ENCODE results near the gene BOC.

BOC gene, protein sequence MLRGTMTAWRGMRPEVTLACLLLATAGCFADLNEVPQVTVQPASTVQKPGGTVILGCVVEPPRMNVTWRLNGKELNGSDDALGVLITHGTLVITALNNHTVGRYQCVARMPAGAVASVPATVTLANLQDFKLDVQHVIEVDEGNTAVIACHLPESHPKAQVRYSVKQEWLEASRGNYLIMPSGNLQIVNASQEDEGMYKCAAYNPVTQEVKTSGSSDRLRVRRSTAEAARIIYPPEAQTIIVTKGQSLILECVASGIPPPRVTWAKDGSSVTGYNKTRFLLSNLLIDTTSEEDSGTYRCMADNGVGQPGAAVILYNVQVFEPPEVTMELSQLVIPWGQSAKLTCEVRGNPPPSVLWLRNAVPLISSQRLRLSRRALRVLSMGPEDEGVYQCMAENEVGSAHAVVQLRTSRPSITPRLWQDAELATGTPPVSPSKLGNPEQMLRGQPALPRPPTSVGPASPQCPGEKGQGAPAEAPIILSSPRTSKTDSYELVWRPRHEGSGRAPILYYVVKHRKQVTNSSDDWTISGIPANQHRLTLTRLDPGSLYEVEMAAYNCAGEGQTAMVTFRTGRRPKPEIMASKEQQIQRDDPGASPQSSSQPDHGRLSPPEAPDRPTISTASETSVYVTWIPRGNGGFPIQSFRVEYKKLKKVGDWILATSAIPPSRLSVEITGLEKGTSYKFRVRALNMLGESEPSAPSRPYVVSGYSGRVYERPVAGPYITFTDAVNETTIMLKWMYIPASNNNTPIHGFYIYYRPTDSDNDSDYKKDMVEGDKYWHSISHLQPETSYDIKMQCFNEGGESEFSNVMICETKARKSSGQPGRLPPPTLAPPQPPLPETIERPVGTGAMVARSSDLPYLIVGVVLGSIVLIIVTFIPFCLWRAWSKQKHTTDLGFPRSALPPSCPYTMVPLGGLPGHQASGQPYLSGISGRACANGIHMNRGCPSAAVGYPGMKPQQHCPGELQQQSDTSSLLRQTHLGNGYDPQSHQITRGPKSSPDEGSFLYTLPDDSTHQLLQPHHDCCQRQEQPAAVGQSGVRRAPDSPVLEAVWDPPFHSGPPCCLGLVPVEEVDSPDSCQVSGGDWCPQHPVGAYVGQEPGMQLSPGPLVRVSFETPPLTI

DNA sequence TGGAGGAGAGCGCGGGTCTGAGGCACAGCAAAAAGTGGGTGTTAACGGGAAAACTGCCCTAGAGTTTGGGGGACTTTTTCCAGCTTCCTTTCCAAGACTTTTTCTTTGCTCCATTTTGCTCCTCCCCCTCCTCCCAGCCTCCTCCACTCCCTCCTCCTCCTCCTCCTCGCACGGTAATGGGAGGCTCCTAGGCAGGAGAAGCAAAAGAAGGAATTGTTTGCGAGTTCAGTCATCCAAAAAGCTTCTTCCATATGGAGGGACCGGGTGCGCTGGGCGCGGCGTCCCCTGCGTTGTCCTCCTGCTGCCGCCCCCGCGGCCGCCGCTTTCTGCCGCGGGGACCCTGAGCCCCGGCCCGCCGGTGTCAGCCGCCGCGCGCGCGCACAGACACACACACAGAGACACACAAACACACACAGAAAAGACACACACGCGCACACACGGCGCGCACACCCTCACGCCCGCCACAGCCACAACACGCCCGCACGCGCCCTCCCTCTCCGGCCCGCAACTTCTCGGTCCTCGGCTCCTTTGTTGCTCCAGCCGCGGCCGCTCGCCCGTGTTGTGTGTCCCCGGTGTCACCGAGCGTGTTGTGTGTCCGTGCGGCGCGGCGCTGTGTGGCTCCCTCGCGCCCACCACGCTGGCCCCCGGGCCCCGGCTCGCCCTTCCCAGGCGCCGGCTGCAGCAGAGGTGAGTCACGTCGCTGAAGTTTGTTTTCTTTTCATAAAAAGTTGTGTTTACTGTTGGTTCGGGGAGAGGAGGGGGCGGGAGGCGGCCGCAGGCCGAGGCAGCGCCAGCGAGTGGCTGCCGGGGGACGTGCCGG is at the start of gene BOC:
Gene BOC, plus strand, starts transcription at position 228 of the 820 bp plus-strand sequence. CDS start 38,246 bp downstream, outside the sequence.
- TF ChIP-seq, protein P1, sequence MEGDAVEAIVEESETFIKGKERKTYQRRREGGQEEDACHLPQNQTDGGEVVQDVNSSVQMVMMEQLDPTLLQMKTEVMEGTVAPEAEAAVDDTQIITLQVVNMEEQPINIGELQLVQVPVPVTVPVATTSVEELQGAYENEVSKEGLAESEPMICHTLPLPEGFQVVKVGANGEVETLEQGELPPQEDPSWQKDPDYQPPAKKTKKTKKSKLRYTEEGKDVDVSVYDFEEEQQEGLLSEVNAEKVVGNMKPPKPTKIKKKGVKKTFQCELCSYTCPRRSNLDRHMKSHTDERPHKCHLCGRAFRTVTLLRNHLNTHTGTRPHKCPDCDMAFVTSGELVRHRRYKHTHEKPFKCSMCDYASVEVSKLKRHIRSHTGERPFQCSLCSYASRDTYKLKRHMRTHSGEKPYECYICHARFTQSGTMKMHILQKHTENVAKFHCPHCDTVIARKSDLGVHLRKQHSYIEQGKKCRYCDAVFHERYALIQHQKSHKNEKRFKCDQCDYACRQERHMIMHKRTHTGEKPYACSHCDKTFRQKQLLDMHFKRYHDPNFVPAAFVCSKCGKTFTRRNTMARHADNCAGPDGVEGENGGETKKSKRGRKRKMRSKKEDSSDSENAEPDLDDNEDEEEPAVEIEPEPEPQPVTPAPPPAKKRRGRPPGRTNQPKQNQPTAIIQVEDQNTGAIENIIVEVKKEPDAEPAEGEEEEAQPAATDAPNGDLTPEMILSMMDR (conservative IDR thresholded peaks at IDR 0.05; ENCODE audit: control insufficient read depth, insufficient read depth, low read depth, low read length), result no peak
- peak; percentile 77 for DNase-seq (ENCODE audit: low read depth)
- H3K4me3 ChIP-seq (ENCODE audit: control insufficient read depth, low read depth, low read length), result peak within 1 kb of the TSS; percentile 73

DNA sequence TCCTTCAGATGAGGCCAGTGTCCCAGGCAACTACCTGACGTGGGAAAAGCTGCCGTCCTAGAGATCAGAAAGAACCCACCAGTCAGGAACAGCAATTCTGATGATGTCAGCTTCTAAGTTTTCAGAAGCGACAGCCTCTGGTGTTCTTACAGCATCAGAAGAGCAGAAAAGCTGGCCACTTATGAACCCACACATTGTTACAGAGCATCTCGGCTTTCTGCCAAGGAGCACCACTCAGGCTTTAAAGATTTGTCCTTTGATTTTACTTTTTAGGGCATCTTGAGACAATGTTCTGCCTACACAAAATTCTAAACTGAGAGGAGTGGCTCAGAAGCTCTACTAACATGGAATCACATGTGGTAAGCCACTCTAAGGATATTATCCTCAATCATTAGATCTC is 49.7 kb upstream of the BOC start:
- peak; percentile 10 for DNase-seq (ENCODE audit: low read depth)
- H3K4me3 ChIP-seq (ENCODE audit: control insufficient read depth, low read depth, low read length), result no peak overlapping the region
- TF ChIP-seq, protein P1 (conservative IDR thresholded peaks at IDR 0.05; ENCODE audit: control insufficient read depth, insufficient read depth, low read depth, low read length), result no peak

DNA sequence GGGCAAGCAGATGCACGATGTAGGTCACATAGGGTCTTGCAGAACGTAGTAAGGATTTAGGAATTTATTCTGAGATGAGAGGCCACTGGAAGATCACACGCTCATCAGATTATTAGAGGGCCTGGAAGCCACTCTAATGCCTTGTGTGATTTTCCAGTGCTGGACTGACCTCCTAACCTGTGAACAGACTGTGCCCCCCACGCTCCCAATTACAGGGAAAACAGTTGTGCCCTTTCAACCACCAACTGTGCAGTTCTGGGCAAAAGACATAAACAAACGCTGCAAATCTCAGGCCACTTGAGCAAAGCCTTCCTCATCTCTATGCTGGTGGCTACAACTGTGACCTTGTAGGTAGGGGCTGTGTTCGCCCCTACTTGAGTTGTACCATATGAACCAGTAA is 48.2 kb upstream of the BOC start:
- no peak for DNase-seq (ENCODE audit: low read depth)
- TF ChIP-seq, protein P1 (conservative IDR thresholded peaks at IDR 0.05; ENCODE audit: control insufficient read depth, insufficient read depth, low read depth, low read length), result no peak
- no peak overlapping the region for H3K4me3 ChIP-seq (ENCODE audit: control insufficient read depth, low read depth, low read length)

DNA sequence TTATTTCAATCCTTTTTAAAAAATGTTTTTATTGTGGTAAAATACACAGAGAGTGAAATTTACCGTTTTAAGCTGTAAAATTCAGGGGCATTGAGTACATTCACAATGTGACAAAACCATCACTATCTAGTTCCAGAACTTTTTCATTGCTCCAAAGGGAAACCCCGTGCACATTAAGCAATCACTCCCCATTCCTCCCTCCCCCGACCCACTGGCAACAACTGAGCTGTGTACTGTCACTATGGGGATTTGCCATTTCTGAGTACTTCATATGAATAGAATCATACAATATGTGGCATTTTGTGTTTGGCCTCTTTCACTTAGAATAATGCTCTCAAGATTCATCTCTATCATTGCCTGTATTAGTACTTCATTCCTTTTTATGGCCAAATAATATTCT is 45.5 kb upstream of the BOC start:
- no peak for DNase-seq (ENCODE audit: low read depth)
- TF ChIP-seq, protein P1 (conservative IDR thresholded peaks at IDR 0.05; ENCODE audit: control insufficient read depth, insufficient read depth, low read depth, low read length), result no peak
- no peak overlapping the region for H3K4me3 ChIP-seq (ENCODE audit: control insufficient read depth, low read depth, low read length)

DNA sequence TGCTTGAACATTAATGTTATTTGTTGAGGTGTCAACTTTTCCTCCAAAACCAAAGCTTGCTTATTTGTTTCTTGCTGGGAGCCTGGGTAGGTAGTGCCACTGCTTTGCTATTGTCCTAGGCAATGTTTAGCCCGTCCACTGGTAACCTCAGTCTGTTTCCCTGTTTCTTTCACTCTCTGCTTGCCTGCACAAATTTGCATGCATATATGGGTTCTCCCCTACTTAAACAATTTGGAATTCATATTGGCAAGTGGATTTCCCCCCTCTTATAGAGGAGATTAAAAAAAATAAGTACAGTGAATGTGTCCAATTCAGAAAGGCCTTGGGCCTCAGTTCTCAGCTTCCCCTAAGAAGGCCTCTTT is 45.0 kb upstream of the BOC start:
- TF ChIP-seq, protein P1 (conservative IDR thresholded peaks at IDR 0.05; ENCODE audit: control insufficient read depth, insufficient read depth, low read depth, low read length), result no peak
- DNase-seq (ENCODE audit: low read depth), result no peak
- H3K4me3 ChIP-seq (ENCODE audit: control insufficient read depth, low read depth, low read length), result no peak overlapping the region

Data from fibroblast of mammary gland (primary cell).